ENCODE data around the gene CMIP. TPM values are rescaled to one million over a fixed set of nuclear protein-coding genes. Genes with fewer than 3 reads are reported as not detected.

CMIP gene
- total RNA-seq, 6 experiments from 2014 or later: 12.2 to 23.0 (median 16.5) TPM

GRCh38 chr16:81732699-81733098 lies 288.1 kb downstream of the CMIP start:
- ATAC-seq (no peak), DNase-seq (no peak)
- no peak overlapping the region for H3K4me3 ChIP-seq
- intact Hi-C loops (cut with DNase I): no loop called here
- H3K27me3 ChIP-seq: no peaks in the 10 kb centered on the region
- H3K9me3 ChIP-seq: no peaks in the 10 kb centered on the region
- no peak for TF ChIP-seq POLR2A (IDR thresholded peaks at IDR 0.05)
- no peak for TF ChIP-seq CTCF (IDR thresholded peaks at IDR 0.05)
- no CpG with 5 or more reads among the region's 1 CpG for WGBS (ENCODE audit: insufficient coverage, low coverage, low lambda C conversion rate, missing lambda C conversion rate)
- peaks cover 0 to 9% (median 0%) of the 10 kb centered on the region in 4 donors for H3K4me1 ChIP-seq
- no peaks in the 10 kb centered on the region for H3K36me3 ChIP-seq
- no peak overlapping the region for H3K27ac ChIP-seq

GRCh38 chr16:81733295-81733694 lies 288.7 kb downstream of the CMIP start:
- TF ChIP-seq CTCF (IDR thresholded peaks at IDR 0.05) (no peak), POLR2A (IDR thresholded peaks at IDR 0.05) (no peak)
- Histone ChIP-seq H3K27ac (no peak overlapping the region), H3K36me3 (no peaks in the 10 kb centered on the region), H3K4me3 (no peak overlapping the region), H3K9me3 (no peaks in the 10 kb centered on the region), H3K27me3 (no peaks in the 10 kb centered on the region), H3K4me1 (peaks cover 0 to 15% (median 0%) of the 10 kb centered on the region in 4 donors)
- no peak for DNase-seq
- intact Hi-C loops (cut with DNase I): no loop called here
- WGBS (ENCODE audit: insufficient coverage, low coverage, low lambda C conversion rate, missing lambda C conversion rate): 62% methylated on average over 1 of the region's 1 CpG
- ATAC-seq: no peak

- H3K4me1 ChIP-seq: peaks cover 0 to 16% (median 0%) of the 10 kb centered on the region in 4 donors
- no peak for ATAC-seq
- no peaks in the 10 kb centered on the region for H3K36me3 ChIP-seq
- DNase-seq: no peak
- no peaks in the 10 kb centered on the region for H3K27me3 ChIP-seq
- no peaks in the 10 kb centered on the region for H3K9me3 ChIP-seq
- H3K4me3 ChIP-seq: no peak overlapping the region
- WGBS (ENCODE audit: insufficient coverage, low coverage, low lambda C conversion rate, missing lambda C conversion rate): 78% methylated on average over 2 of the region's 6 CpGs
- H3K27ac ChIP-seq: no peak overlapping the region
- intact Hi-C loops (cut with DNase I): no loop called here
- TF ChIP-seq CTCF (IDR thresholded peaks at IDR 0.05) (no peak), POLR2A (IDR thresholded peaks at IDR 0.05) (no peak)
Measured at GRCh38 chr16:81734632-81735434, 290.2 kb downstream of the CMIP start.

- H3K4me3 ChIP-seq: peak overlapping the region in 2 of 3 donors; percentile 21 to 30
- intact Hi-C loops (cut with DNase I): no loop called here
- DNase-seq (peak; percentile 85 to 88 (median 85)), ATAC-seq (peak; percentile 97 to 98 (median 98))
- no peaks in the 10 kb centered on the region for H3K36me3 ChIP-seq
- H3K9me3 ChIP-seq: no peaks in the 10 kb centered on the region
- peaks cover 0 to 10% (median 0%) of the 10 kb centered on the region in 4 donors for H3K4me1 ChIP-seq
- 6% methylated on average over 20 of the region's 22 CpGs for whole genome bisulfite sequencing (ENCODE audit: insufficient coverage, low coverage, low lambda C conversion rate, missing lambda C conversion rate)
- H3K27me3 ChIP-seq: no peaks in the 10 kb centered on the region
- H3K27ac ChIP-seq: no peak overlapping the region
- TF ChIP-seq POLR2A (IDR thresholded peaks at IDR 0.05) (no peak), CTCF (IDR thresholded peaks at IDR 0.05) (peak; percentile 86 to 95 (median 88))
Measured at GRCh38 chr16:81737885-81738536, 293.4 kb downstream of the CMIP start.

Measured in right lobe of liver (tissue), 6 donors.